Measurements from ENCODE around the gene TPD52L1. TPM values are rescaled to one million over a fixed set of nuclear protein-coding genes. Genes with fewer than 3 reads are reported as not detected.
"Not testable (repeated sequence)": the region's sequence is repeated elsewhere in the genome, so short reads cannot be mapped to it uniquely, and the experiment has no call there.

Gene TPD52L1
- total RNA-seq, 1 donor from 2014 or later, result 14.6 TPM

- H3K9ac ChIP-seq (ENCODE audit: low read depth in 1 of 3, low read length in 3 of 3), result no peak overlapping the region
- peaks cover 25 to 31% (median 29%) of the 10 kb centered on the region in 3 donors for H3K36me3 ChIP-seq (ENCODE audit: control insufficient read depth in 3 of 3, insufficient read depth in 3 of 3, low read length in 3 of 3)
- H3K9me3 ChIP-seq (ENCODE audit: control insufficient read depth in 3 of 3, low read length in 3 of 3), result no peaks in the 10 kb centered on the region
- no peak overlapping the region for H3K4me3 ChIP-seq (ENCODE audit: low read length in 3 of 3)
- H3K4me1 ChIP-seq (ENCODE audit: control insufficient read depth in 3 of 3, insufficient read depth in 3 of 3, low read length in 3 of 3), result peaks cover 0 to 12% (median 8%) of the 10 kb centered on the region in 3 donors
- H3K27me3 ChIP-seq (ENCODE audit: control insufficient read depth in 3 of 3, insufficient read depth in 3 of 3, low read length in 3 of 3), result no peaks in the 10 kb centered on the region
- H3K27ac ChIP-seq (ENCODE audit: low read depth, low read length), result no peak overlapping the region
Observed at GRCh38 chr6:125270380-125270779, 116.8 kb downstream of the TPD52L1 start.

DNA sequence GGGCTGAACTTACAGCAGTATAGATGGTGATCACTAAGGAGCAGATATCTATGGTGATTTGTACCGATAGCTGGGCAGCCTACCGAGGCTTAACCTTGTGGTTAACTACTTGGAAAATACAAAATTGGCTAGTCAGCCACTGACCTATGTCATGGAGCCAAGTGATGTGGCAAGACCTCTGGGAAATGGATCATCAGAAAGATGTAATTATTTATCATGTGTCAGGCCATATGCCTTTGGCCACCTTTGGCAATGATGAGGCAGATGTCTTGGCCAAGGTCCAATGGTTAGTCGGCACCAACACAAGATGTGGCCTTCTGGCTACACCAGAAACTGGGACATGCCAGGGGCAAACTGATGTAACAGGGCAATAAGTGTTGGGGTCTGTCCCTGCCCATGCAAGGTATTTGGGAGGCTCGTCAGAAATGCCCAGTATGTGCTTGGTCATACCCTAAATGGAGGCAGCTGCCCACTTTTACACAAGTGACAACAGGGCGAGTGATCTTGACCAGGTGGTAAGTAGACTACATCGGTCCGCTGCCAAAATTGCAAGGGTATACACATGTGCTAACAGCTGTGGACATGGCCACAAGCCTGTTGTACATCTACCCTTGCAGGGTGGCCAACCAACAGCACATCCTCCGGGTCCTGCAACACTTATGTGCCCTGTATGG is 118.0 kb downstream of the TPD52L1 start:
- no peak overlapping the region for H3K4me3 ChIP-seq (ENCODE audit: low read length in 3 of 3)
- H3K4me1 ChIP-seq (ENCODE audit: control insufficient read depth in 3 of 3, insufficient read depth in 3 of 3, low read length in 3 of 3), result peaks cover 0 to 12% (median 8%) of the 10 kb centered on the region in 3 donors
- H3K36me3 ChIP-seq (ENCODE audit: control insufficient read depth in 3 of 3, insufficient read depth in 3 of 3, low read length in 3 of 3), result peaks cover 30 to 36% (median 34%) of the 10 kb centered on the region in 3 donors
- H3K27me3 ChIP-seq (ENCODE audit: control insufficient read depth in 3 of 3, insufficient read depth in 3 of 3, low read length in 3 of 3), result no peaks in the 10 kb centered on the region
- H3K27ac ChIP-seq (ENCODE audit: low read depth, low read length), result no peak overlapping the region
- no peak overlapping the region for H3K9ac ChIP-seq (ENCODE audit: low read depth in 1 of 3, low read length in 3 of 3)
- no peaks in the 10 kb centered on the region for H3K9me3 ChIP-seq (ENCODE audit: control insufficient read depth in 3 of 3, low read length in 3 of 3)

GRCh38 chr6:125273251-125273650 is 119.7 kb downstream of the TPD52L1 start:
- Histone ChIP-seq H3K9ac (ENCODE audit: low read depth in 1 of 3, low read length in 3 of 3) (no peak overlapping the region), H3K9me3 (ENCODE audit: control insufficient read depth in 3 of 3, low read length in 3 of 3) (no peaks in the 10 kb centered on the region), H3K4me3 (ENCODE audit: low read length in 3 of 3) (no peak overlapping the region), H3K4me1 (ENCODE audit: control insufficient read depth in 3 of 3, insufficient read depth in 3 of 3, low read length in 3 of 3) (peaks cover 0 to 12% (median 3%) of the 10 kb centered on the region in 3 donors), H3K36me3 (ENCODE audit: control insufficient read depth in 3 of 3, insufficient read depth in 3 of 3, low read length in 3 of 3) (peaks cover 32 to 36% (median 34%) of the 10 kb centered on the region in 3 donors), H3K27ac (ENCODE audit: low read depth, low read length) (no peak overlapping the region), H3K27me3 (ENCODE audit: control insufficient read depth in 3 of 3, insufficient read depth in 3 of 3, low read length in 3 of 3) (no peaks in the 10 kb centered on the region)

DNA sequence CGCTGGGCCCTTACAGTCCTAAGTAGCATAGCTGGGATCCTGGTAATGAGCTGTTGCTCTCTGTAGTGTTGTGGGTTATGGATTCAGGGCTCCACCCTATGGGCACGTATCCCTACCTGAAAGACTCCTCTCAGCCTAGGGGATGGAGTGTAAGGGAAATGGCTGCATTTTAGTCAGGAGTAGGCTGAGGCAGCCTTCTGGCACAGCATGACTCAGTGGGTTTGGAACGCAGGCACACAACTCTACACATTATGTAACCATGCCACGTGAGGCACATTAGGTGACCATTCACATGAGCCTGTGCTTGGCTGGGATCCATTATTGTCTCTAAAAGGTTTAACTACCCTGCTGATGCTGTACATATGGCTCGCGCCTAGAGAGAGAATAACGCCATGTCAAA is 120.4 kb downstream of the TPD52L1 start:
- Histone ChIP-seq H3K4me1 (ENCODE audit: control insufficient read depth in 3 of 3, insufficient read depth in 3 of 3, low read length in 3 of 3) (peaks cover 3 to 19% (median 3%) of the 10 kb centered on the region in 3 donors), H3K27ac (ENCODE audit: low read depth, low read length) (no peak overlapping the region), H3K9me3 (ENCODE audit: control insufficient read depth in 3 of 3, low read length in 3 of 3) (no peaks in the 10 kb centered on the region), H3K9ac (ENCODE audit: low read depth in 1 of 3, low read length in 3 of 3) (no peak overlapping the region), H3K36me3 (ENCODE audit: control insufficient read depth in 3 of 3, insufficient read depth in 3 of 3, low read length in 3 of 3) (peaks cover 32 to 36% (median 34%) of the 10 kb centered on the region in 3 donors), H3K4me3 (ENCODE audit: low read length in 3 of 3) (no peak overlapping the region), H3K27me3 (ENCODE audit: control insufficient read depth in 3 of 3, insufficient read depth in 3 of 3, low read length in 3 of 3) (no peaks in the 10 kb centered on the region)

DNA sequence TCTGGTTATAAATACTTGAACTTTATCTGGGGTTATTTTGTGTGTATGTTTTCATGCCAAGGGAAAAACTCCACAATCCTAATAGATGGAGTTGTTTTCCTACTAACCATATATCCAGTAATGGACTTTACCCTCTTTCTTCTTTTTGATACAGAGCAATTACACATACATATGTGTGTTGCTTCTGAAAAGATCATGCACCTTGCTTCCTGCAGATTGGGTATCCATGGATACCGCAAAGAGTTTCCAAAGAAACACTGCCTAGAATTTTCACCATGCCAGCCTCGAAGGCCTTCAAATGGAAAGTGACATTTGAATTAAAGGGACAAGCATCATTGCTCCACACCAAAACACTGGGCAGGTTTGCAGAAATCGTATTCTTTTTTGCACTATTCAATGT is 121.4 kb downstream of the TPD52L1 start:
- Histone ChIP-seq H3K9me3 (ENCODE audit: control insufficient read depth in 3 of 3, low read length in 3 of 3) (no peaks in the 10 kb centered on the region), H3K4me3 (ENCODE audit: low read length in 3 of 3) (no peak overlapping the region), H3K27ac (ENCODE audit: low read depth, low read length) (no peak overlapping the region), H3K36me3 (ENCODE audit: control insufficient read depth in 3 of 3, insufficient read depth in 3 of 3, low read length in 3 of 3) (peaks cover 32 to 36% (median 34%) of the 10 kb centered on the region in 3 donors), H3K27me3 (ENCODE audit: control insufficient read depth in 3 of 3, insufficient read depth in 3 of 3, low read length in 3 of 3) (no peaks in the 10 kb centered on the region), H3K9ac (ENCODE audit: low read depth in 1 of 3, low read length in 3 of 3) (no peak overlapping the region), H3K4me1 (ENCODE audit: control insufficient read depth in 3 of 3, insufficient read depth in 3 of 3, low read length in 3 of 3) (peaks cover 3 to 20% (median 5%) of the 10 kb centered on the region in 3 donors)

DNA sequence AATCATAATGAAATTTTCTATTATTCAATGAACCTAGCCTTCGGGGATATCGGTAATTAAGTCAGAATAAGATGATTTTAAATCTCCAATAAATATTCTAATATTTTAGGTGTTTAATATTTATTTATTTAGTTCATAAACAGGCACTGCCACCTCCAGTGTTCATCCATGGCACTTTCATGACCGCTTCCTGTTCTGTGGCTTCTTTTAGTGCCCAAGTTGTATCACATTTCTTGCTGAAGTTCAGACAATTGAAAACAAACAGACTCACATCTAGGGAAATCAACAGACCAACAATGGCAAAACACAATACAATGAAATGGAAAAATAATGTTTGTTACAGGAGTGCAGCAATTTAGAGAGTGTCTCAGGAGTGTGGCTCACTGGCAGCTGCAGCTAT is 122.2 kb downstream of the TPD52L1 start:
- no peak overlapping the region for H3K27ac ChIP-seq (ENCODE audit: low read depth, low read length)
- H3K27me3 ChIP-seq (ENCODE audit: control insufficient read depth in 3 of 3, insufficient read depth in 3 of 3, low read length in 3 of 3), result no peaks in the 10 kb centered on the region
- peaks cover 32 to 41% (median 35%) of the 10 kb centered on the region in 3 donors for H3K36me3 ChIP-seq (ENCODE audit: control insufficient read depth in 3 of 3, insufficient read depth in 3 of 3, low read length in 3 of 3)
- H3K4me1 ChIP-seq (ENCODE audit: control insufficient read depth in 3 of 3, insufficient read depth in 3 of 3, low read length in 3 of 3), result peaks cover 3 to 20% (median 5%) of the 10 kb centered on the region in 3 donors
- H3K9me3 ChIP-seq (ENCODE audit: control insufficient read depth in 3 of 3, low read length in 3 of 3), result no peaks in the 10 kb centered on the region
- no peak overlapping the region for H3K9ac ChIP-seq (ENCODE audit: low read depth in 1 of 3, low read length in 3 of 3)
- no peak overlapping the region for H3K4me3 ChIP-seq (ENCODE audit: low read length in 3 of 3)

- no peak overlapping the region for H3K9ac ChIP-seq (ENCODE audit: low read depth in 1 of 3, low read length in 3 of 3)
- peaks cover 21 to 28% (median 24%) of the 10 kb centered on the region in 3 donors for H3K36me3 ChIP-seq (ENCODE audit: control insufficient read depth in 3 of 3, insufficient read depth in 3 of 3, low read length in 3 of 3)
- no peak overlapping the region for H3K4me3 ChIP-seq (ENCODE audit: low read length in 3 of 3)
- H3K27me3 ChIP-seq (ENCODE audit: control insufficient read depth in 3 of 3, insufficient read depth in 3 of 3, low read length in 3 of 3), result no peaks in the 10 kb centered on the region
- H3K9me3 ChIP-seq (ENCODE audit: control insufficient read depth in 3 of 3, low read length in 3 of 3), result no peaks in the 10 kb centered on the region
- H3K4me1 ChIP-seq (ENCODE audit: control insufficient read depth in 3 of 3, insufficient read depth in 3 of 3, low read length in 3 of 3), result peaks cover 3 to 12% (median 5%) of the 10 kb centered on the region in 3 donors
- H3K27ac ChIP-seq (ENCODE audit: low read depth, low read length), result no peak overlapping the region
Observed at GRCh38 chr6:125277838-125278237, 124.3 kb downstream of the TPD52L1 start.

DNA sequence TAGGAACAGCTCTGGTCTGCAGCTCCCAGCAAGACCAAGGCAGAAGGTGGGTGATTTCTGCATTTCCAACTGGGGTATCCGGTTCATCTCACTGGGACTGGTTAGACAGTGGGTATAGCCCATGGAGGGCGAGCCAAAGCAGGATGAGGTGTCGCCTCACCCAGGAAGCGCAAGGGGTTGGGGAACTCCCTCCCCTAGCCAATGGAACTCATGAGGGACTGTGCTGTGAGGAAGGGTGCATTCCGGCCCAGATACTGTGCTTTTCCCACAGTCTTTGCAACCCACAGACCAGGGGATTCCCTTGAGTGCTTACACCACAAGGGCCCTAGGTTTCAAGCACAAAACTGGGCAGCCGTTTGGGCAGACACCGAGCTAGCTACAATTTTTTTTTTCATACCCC is 126.4 kb downstream of the TPD52L1 start:
- H3K27me3 ChIP-seq (ENCODE audit: control insufficient read depth in 3 of 3, insufficient read depth in 3 of 3, low read length in 3 of 3), result no peaks in the 10 kb centered on the region
- peaks cover 2 to 8% (median 5%) of the 10 kb centered on the region in 3 donors for H3K4me1 ChIP-seq (ENCODE audit: control insufficient read depth in 3 of 3, insufficient read depth in 3 of 3, low read length in 3 of 3)
- H3K4me3 ChIP-seq (ENCODE audit: low read length in 3 of 3), result no peak overlapping the region
- H3K36me3 ChIP-seq (ENCODE audit: control insufficient read depth in 3 of 3, insufficient read depth in 3 of 3, low read length in 3 of 3), result peaks cover 12 to 15% (median 12%) of the 10 kb centered on the region in 3 donors
- H3K9ac ChIP-seq (ENCODE audit: low read depth in 1 of 3, low read length in 3 of 3), result no peak overlapping the region
- no peaks in the 10 kb centered on the region for H3K9me3 ChIP-seq (ENCODE audit: control insufficient read depth in 3 of 3, low read length in 3 of 3)
- H3K27ac ChIP-seq (ENCODE audit: low read depth, low read length), result no peak overlapping the region

GRCh38 chr6:125280370-125281035 is 126.9 kb downstream of the TPD52L1 start:
- H3K4me1 ChIP-seq (ENCODE audit: control insufficient read depth in 3 of 3, insufficient read depth in 3 of 3, low read length in 3 of 3); H3K27ac ChIP-seq (ENCODE audit: low read depth, low read length); H3K27me3 ChIP-seq (ENCODE audit: control insufficient read depth in 3 of 3, insufficient read depth in 3 of 3, low read length in 3 of 3); H3K9ac ChIP-seq (ENCODE audit: low read depth in 1 of 3, low read length in 3 of 3); H3K9me3 ChIP-seq (ENCODE audit: control insufficient read depth in 3 of 3, low read length in 3 of 3); H3K4me3 ChIP-seq (ENCODE audit: low read length in 3 of 3): not testable (repeated sequence)
- H3K36me3 ChIP-seq (ENCODE audit: control insufficient read depth in 3 of 3, insufficient read depth in 3 of 3, low read length in 3 of 3), result peaks cover 12 to 15% (median 12%) of the 10 kb centered on the region in 3 donors

- not testable (repeated sequence) for H3K9me3 ChIP-seq (ENCODE audit: control insufficient read depth in 3 of 3, low read length in 3 of 3); H3K27ac ChIP-seq (ENCODE audit: low read depth, low read length); H3K27me3 ChIP-seq (ENCODE audit: control insufficient read depth in 3 of 3, insufficient read depth in 3 of 3, low read length in 3 of 3); H3K9ac ChIP-seq (ENCODE audit: low read depth in 1 of 3, low read length in 3 of 3); H3K4me1 ChIP-seq (ENCODE audit: control insufficient read depth in 3 of 3, insufficient read depth in 3 of 3, low read length in 3 of 3); H3K4me3 ChIP-seq (ENCODE audit: low read length in 3 of 3)
- peaks cover 6 to 21% (median 8%) of the 10 kb centered on the region in 3 donors for H3K36me3 ChIP-seq (ENCODE audit: control insufficient read depth in 3 of 3, insufficient read depth in 3 of 3, low read length in 3 of 3)
Observed at GRCh38 chr6:125282470-125282869, 128.9 kb downstream of the TPD52L1 start.

All from skeletal muscle tissue (tissue), 4 donors.